ENCODE data around the gene ZNF346.

The ZNF346 gene

DNA sequence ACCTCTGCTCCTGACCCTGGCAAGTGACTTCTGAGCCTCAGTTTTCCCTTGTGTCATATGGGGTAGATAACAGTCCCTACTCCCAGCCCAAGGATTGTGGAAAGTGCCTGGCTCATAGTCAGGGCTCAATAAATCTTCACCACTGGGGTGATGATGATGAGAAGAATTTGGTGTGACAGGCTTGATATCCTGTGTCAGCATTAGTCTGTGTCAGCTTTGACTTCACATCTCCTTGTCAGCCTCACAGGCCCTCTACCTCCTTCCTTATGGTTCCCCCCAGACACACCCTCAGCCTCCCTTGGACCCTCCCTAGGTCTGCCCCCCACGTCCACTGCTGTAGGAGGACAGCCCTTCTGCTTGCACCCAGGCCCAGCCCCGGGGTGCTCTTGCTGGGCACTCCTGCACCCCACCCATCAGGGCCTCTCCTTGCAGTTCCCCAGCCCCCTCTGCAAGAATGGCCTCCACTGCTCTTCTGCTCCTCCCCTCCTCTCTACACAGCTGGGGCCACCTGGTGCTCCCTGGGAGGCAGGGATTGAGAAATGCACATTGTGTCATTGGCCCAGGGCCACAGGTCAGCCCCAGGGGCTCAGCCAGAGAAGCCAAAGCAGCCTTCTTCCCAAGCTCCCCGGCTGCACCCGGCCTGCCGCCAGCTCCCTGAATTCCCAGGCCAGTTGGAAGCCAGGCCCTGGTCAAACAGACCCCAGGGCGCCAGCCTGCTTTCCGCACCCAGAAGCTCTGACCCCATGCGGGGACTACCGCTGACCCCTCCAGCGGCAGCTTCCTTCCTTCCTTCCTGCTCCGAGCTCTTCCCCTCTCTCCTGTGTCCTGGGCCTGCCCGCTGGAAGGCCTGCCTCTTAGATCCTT is 72.0 kb downstream of the ZNF346 start:
- peak; percentile 49 for DNase-seq (ENCODE audit: low read depth)
- no peak for TF ChIP-seq MYC (IDR thresholded peaks at IDR 0.05; ENCODE audit: low read depth, low read length)
- TF ChIP-seq POLR2A (IDR thresholded peaks at IDR 0.05; ENCODE audit: extremely low read depth, insufficient read length): no peak
- TF ChIP-seq, protein P1, sequence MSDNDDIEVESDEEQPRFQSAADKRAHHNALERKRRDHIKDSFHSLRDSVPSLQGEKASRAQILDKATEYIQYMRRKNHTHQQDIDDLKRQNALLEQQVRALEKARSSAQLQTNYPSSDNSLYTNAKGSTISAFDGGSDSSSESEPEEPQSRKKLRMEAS (IDR thresholded peaks at IDR 0.05; ENCODE audit: low read depth, low read length): no peak
- TF ChIP-seq, protein P2, sequence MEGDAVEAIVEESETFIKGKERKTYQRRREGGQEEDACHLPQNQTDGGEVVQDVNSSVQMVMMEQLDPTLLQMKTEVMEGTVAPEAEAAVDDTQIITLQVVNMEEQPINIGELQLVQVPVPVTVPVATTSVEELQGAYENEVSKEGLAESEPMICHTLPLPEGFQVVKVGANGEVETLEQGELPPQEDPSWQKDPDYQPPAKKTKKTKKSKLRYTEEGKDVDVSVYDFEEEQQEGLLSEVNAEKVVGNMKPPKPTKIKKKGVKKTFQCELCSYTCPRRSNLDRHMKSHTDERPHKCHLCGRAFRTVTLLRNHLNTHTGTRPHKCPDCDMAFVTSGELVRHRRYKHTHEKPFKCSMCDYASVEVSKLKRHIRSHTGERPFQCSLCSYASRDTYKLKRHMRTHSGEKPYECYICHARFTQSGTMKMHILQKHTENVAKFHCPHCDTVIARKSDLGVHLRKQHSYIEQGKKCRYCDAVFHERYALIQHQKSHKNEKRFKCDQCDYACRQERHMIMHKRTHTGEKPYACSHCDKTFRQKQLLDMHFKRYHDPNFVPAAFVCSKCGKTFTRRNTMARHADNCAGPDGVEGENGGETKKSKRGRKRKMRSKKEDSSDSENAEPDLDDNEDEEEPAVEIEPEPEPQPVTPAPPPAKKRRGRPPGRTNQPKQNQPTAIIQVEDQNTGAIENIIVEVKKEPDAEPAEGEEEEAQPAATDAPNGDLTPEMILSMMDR (IDR thresholded peaks at IDR 0.05; ENCODE audit: low read depth, low read length): no peak
- H3K4me3 ChIP-seq (ENCODE audit: low read depth, low read length): no peak overlapping the region

GRCh38 chr5:177095088-177095669 is 72.7 kb downstream of the ZNF346 start:
- DNase-seq (ENCODE audit: low read depth): no peak
- no peak overlapping the region for H3K4me3 ChIP-seq (ENCODE audit: low read depth, low read length)
- TF ChIP-seq POLR2A (IDR thresholded peaks at IDR 0.05; ENCODE audit: extremely low read depth, insufficient read length) (no peak), MYC (IDR thresholded peaks at IDR 0.05; ENCODE audit: low read depth, low read length) (no peak)
- TF ChIP-seq, protein P2 (IDR thresholded peaks at IDR 0.05; ENCODE audit: low read depth, low read length): no peak
- TF ChIP-seq, protein P1 (IDR thresholded peaks at IDR 0.05; ENCODE audit: low read depth, low read length): no peak

- no peak for DNase-seq (ENCODE audit: low read depth)
- H3K4me3 ChIP-seq (ENCODE audit: low read depth, low read length): no peak overlapping the region
- TF ChIP-seq POLR2A (IDR thresholded peaks at IDR 0.05; ENCODE audit: extremely low read depth, insufficient read length): no peak
- TF ChIP-seq, protein P1 (IDR thresholded peaks at IDR 0.05; ENCODE audit: low read depth, low read length): no peak
Observed at GRCh38 chr5:177096162-177097015, 73.9 kb downstream of the ZNF346 start.

DNA sequence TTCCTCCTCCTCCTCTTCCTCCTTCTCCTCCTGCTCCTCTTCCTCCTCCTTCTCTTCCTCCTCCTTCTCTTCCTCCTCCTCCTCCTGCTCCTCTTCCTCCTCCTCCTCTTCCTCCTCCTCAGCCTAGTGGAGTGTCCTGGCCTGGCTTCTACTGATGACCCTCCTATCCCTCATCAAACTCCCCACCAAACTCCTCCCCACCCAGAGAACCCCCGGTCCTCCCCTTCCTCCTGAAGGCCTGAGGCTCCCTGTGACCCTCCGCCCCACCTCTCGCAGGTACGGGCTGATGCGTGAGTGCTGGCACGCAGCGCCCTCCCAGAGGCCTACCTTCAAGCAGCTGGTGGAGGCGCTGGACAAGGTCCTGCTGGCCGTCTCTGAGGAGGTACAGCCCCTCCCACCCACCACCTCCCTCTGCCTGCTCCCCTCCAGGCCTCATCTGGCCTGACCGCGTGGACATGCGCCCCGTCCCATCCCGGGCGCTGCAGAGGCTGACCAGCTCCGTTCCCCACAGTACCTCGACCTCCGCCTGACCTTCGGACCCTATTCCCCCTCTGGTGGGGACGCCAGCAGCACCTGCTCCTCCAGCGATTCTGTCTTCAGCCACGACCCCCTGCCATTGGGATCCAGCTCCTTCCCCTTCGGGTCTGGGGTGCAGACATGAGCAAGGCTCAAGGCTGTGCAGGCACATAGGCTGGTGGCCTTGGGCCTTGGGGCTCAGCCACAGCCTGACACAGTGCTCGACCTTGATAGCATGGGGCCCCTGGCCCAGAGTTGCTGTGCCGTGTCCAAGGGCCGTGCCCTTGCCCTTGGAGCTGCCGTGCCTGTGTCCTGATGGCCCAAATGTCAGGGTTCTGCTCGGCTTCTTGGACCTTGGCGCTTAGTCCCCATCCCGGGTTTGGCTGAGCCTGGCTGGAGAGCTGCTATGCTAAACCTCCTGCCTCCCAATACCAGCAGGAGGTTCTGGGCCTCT is 74.8 kb downstream of the ZNF346 start:
- H3K4me3 ChIP-seq (ENCODE audit: low read depth, low read length): no peak overlapping the region
- TF ChIP-seq POLR2A (IDR thresholded peaks at IDR 0.05; ENCODE audit: extremely low read depth, insufficient read length): no peak
- TF ChIP-seq MYC (IDR thresholded peaks at IDR 0.05; ENCODE audit: low read depth, low read length): no peak
- TF ChIP-seq, protein P1 (IDR thresholded peaks at IDR 0.05; ENCODE audit: low read depth, low read length): no peak
- TF ChIP-seq, protein P2 (IDR thresholded peaks at IDR 0.05; ENCODE audit: low read depth, low read length): no peak
- no peak for DNase-seq (ENCODE audit: low read depth)

GRCh38 chr5:177098120-177098469 is 75.6 kb downstream of the ZNF346 start:
- DNase-seq (ENCODE audit: low read depth): no peak
- no peak overlapping the region for H3K4me3 ChIP-seq (ENCODE audit: low read depth, low read length)

More at GRCh38 chr5:177098120-177098469, 75.6 kb downstream of the ZNF346 start:
- no peak for TF ChIP-seq MYC (IDR thresholded peaks at IDR 0.05; ENCODE audit: low read depth, low read length)
- no peak for TF ChIP-seq POLR2A (IDR thresholded peaks at IDR 0.05; ENCODE audit: extremely low read depth, insufficient read length)
- TF ChIP-seq, protein P1 (IDR thresholded peaks at IDR 0.05; ENCODE audit: low read depth, low read length): no peak
- TF ChIP-seq, protein P2 (IDR thresholded peaks at IDR 0.05; ENCODE audit: low read depth, low read length): no peak
